ENCODE results near the gene RGS8.

The RGS8 gene, protein sequence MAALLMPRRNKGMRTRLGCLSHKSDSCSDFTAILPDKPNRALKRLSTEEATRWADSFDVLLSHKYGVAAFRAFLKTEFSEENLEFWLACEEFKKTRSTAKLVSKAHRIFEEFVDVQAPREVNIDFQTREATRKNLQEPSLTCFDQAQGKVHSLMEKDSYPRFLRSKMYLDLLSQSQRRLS

DNA sequence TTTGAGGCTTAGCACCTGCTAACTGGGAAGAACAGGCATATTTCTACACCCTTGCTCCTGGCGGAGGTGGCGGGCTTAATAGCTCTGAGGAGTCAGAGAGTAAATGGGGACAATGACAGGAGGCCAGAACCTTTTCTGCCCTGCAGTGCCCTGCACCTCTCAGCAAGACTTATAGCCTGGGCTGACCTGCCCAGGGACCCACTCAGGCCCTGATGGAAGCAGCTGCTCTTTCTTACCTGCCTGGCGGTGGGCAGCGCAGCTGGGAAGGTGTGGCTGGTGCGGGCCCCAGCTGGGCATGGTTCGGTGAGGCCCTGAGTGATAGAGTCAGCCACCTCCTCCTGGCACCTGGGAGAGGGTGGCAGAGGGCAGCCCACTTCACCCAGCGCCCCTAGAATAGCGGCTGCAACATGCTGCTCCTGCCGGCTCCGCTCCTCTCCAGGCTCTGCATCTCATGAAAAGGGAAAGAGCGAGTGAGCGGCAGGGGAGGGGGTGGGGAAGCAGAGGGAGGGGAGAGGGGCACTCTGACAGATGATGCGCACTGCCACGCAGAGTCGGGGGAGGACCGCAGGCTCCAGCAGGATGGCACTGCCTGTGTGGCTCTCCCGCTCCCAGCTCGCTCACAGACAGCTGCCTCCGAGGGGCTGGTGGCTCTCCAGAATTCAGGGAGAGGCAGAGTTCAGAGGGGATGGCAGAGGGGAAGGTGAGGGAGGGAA is at the start of gene RGS8:
TSS of gene RGS8 (minus strand) at position 472 of the 713 bp plus-strand sequence. CDS start 14,938 bp downstream, outside the sequence.
- no peak within 1 kb of the TSS for H3K4me3 ChIP-seq
- DNase-seq (ENCODE audit: low spot score), result no peak
- no peak for TF ChIP-seq CTCF (IDR thresholded peaks at IDR 0.05)
- H3K27ac ChIP-seq, result no peak within 1 kb of the TSS

DNA sequence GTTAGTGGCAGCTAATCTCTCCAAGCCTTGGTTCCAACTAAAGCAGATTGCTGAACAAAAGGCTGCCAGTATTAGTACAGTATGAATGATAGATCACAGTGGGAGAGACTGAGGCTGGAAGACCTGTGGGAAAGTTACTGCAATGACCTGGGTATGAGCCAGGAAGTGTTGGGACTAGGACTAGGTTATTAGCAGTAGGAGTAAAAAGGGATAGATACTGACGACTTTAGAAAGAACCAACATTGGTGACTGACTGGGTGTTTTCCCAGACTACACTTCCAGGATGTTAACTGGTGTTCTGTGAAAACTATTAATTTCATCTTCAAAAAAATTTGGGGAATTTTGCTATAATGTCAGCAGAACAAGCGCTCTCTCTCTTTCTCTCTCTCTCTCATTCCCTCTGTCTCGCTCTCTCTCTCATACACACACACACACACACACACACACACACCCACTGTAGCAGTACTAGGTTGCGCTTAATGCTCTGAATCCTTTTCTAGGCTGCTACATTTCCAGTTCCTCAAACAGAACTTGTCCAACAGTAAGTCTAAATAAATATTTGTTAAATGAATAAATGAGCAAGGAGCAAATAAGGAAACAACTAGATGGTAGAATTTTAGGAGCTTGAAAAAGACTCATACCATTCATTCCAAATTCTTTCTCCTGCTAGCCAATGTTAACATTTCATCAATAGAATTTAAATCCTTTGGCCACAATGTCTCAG is 47.6 kb upstream of the RGS8 start:
- H3K27ac ChIP-seq, result no peak overlapping the region
- no peak for TF ChIP-seq CTCF (IDR thresholded peaks at IDR 0.05)
- H3K4me3 ChIP-seq, result no peak overlapping the region
- DNase-seq (ENCODE audit: low spot score), result no peak

- H3K4me3 ChIP-seq, result no peak overlapping the region
- no peak overlapping the region for H3K27ac ChIP-seq
- TF ChIP-seq CTCF (IDR thresholded peaks at IDR 0.05), result no peak
- no peak for DNase-seq (ENCODE audit: low spot score)
These were observed 42.5 kb upstream of the RGS8 start for GRCh38 chr1:182726912-182727311.

GRCh38 chr1:182725259-182726255 is 41.2 kb upstream of the RGS8 start:
- TF ChIP-seq CTCF (IDR thresholded peaks at IDR 0.05), result no peak
- Histone ChIP-seq H3K4me3 (no peak overlapping the region), H3K27ac (no peak overlapping the region)
- no peak for DNase-seq (ENCODE audit: low spot score)

DNA sequence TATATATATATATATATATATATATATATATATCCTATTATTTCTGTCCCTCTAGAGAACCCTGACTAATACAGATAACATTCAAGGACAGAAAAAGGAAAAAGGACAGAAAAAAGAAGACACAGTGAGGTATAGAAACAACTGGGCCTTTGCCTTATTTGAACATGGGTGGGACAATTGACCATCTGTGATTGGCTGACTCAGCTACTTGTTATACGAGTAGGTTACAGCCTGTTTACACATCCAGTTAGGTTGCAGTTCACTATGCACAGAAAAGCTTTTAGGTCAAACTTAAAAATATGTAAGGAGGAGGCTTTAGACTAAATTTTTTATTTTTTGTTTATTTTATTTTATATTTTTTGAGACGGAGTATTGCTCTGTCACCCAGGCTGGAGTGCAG is 39.8 kb upstream of the RGS8 start:
- no peak for TF ChIP-seq CTCF (IDR thresholded peaks at IDR 0.05)
- Histone ChIP-seq H3K27ac (no peak overlapping the region), H3K4me3 (no peak overlapping the region)
- DNase-seq (ENCODE audit: low spot score), result no peak

- no peak for TF ChIP-seq CTCF (IDR thresholded peaks at IDR 0.05)
- Histone ChIP-seq H3K4me3 (no peak overlapping the region), H3K27ac (no peak overlapping the region)
- DNase-seq (ENCODE audit: low spot score), result no peak
These were observed 38.8 kb upstream of the RGS8 start for GRCh38 chr1:182723200-182723599.
